ENCODE data around the gene RANBP3L.

DNA sequence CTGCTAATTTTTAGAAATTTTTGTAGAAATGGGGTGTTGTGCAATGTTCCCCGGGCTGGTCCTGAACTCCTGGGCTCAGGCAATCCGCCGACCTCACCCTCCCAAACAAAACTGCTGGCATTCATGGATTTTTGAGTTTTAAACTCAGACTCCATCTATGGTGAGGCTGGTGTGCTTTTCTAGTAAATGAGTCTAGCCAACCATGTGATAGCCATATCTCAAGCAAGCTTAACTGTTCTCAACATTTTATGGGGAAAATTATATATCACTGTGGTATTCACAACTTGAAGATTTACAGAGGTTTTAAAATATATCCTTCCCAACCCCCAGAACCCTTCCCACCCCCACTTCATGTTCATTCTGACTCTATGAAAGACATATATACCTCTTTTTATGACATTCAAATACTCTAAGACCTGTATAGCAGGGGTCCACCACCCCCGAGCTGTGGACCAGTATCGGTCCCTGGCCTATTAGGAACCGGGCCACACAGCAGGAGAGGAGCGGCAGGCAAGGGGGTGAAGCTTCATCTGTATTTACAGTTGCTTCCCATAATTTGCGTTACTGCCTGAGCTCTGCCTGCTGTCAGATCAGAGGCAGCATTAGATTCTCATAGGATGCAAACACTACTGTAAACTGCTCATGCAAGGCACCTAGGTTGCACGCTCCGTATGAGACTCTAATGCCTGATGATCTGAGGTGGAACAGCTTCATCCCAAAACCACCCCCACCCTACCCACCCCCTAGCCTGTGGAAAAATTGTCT, 55.5 kb downstream of the RANBP3L start:
- TF ChIP-seq POLR2A (IDR thresholded peaks at IDR 0.05; ENCODE audit: low read length): no peak
- TF ChIP-seq GATA1 (IDR thresholded peaks at IDR 0.05; ENCODE audit: low read depth, low read length): no peak

Measured in erythroblast (primary cell).